ENCODE data around the gene TNKS1BP1. TPM values are rescaled to one million over a fixed set of nuclear protein-coding genes. Genes with fewer than 3 reads are reported as not detected.

Gene TNKS1BP1
- total RNA-seq, 1 donor from 2014 or later = 11.7 TPM

DNA sequence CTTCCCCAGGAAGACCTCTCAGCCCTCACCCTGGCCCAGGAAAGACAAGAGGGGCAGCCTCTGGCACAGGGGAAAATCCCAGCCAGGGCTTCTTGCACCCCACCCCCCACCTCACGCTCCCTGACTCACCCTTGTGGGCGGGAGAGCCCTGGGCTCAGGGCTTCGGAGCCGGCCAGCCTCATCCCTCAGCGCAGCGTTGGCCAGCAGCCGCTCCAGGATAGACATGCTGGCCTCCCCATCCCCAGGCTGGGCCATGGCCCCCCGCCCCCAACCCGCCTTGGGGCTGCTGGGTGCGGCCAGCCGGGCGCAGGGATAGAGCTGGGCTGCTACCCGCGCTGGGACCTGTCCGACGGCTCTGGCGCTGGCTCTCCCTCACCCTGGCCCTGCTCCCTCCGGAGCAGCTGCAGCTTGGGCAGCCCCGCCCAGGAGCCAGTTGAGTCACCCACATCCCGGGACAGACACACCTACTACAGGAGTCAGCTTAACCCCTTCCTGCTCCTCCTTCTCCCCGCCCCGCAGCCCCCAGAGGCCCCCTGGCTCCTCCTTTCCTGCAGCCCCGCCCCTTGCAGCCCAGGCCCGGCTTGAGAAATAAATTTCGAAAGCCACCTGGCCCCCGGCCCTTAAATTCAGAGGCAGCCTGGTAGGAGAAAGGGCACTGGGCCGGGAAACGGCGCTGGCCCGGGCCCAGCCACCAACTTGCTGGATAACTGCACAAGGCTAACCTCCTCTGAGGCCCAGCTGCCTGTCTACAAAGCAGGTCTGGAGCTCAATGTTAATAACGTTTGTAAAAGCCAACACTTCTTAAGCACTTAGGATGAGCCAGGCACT is 13.4 kb downstream of the TNKS1BP1 start:
- Histone ChIP-seq H3K9ac (no peak overlapping the region), H3K9me3 (ENCODE audit: low read depth) (no peaks in the 10 kb centered on the region), H3K4me1 (peaks cover 5% of the 10 kb centered on the region), H3K27ac (no peak overlapping the region), H3K4me2 (peak overlapping the region; percentile 79), H2AFZ (replicated peaks) (no peak overlapping the region), H3K36me3 (no peaks in the 10 kb centered on the region), H4K20me1 (ENCODE audit: low read depth) (peaks cover 60% of the 10 kb centered on the region), H3F3A (ENCODE audit: low read depth) (peaks cover 15% of the 10 kb centered on the region), H3K27me3 (no peaks in the 10 kb centered on the region), H3K4me3 (peak overlapping the region; percentile 40), H3K79me2 (ENCODE audit: low read depth) (peaks cover 25% of the 10 kb centered on the region)
- Mint-ChIP-seq H3K27ac (no peak overlapping the region), H3K9me3 (no peaks in the 10 kb centered on the region), H3K27me3 (ENCODE audit: insufficient read depth, low read depth) (peaks cover 7% of the 10 kb centered on the region), H3K36me3 (peaks cover 32% of the 10 kb centered on the region), H3K4me3 (peak overlapping the region; percentile 15), H3K4me1 (peaks cover 34% of the 10 kb centered on the region)
- DNase-seq (ENCODE audit: low spot score) = peak; percentile 91
- TF ChIP-seq EZH2phosphoT487 (IDR thresholded peaks at IDR 0.05) (no peak), EZH2 (IDR thresholded peaks at IDR 0.05) (no peak)
- TF ChIP-seq, protein P1, sequence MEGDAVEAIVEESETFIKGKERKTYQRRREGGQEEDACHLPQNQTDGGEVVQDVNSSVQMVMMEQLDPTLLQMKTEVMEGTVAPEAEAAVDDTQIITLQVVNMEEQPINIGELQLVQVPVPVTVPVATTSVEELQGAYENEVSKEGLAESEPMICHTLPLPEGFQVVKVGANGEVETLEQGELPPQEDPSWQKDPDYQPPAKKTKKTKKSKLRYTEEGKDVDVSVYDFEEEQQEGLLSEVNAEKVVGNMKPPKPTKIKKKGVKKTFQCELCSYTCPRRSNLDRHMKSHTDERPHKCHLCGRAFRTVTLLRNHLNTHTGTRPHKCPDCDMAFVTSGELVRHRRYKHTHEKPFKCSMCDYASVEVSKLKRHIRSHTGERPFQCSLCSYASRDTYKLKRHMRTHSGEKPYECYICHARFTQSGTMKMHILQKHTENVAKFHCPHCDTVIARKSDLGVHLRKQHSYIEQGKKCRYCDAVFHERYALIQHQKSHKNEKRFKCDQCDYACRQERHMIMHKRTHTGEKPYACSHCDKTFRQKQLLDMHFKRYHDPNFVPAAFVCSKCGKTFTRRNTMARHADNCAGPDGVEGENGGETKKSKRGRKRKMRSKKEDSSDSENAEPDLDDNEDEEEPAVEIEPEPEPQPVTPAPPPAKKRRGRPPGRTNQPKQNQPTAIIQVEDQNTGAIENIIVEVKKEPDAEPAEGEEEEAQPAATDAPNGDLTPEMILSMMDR (IDR thresholded peaks at IDR 0.05) = no peak

DNA sequence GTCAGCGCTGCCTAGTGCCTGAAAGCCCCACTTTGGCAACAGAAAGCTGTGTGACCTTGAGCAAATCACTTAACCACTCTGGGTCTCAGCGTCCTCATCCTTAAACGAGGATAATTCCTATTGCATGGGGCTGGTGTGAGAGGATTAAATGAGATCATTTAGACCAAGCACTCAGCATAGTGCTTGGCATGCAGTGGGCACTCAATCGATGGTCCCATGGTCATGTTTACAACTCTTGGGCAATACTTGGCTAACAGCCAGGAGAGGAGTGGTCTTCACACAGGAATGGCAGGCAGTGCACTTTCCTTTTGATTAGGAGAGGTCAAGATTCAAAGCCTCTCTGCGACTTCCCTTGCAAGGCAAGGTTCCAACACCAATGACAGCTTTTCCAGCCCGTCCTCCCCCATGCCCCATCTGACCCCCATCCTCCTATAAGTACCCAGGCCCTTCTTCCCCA is 14.1 kb downstream of the TNKS1BP1 start:
- DNase-seq (ENCODE audit: low spot score) = no peak
- peaks cover 32% of the 10 kb centered on the region for H3K36me3 Mint-ChIP-seq
- H4K20me1 ChIP-seq (ENCODE audit: low read depth) = peaks cover 57% of the 10 kb centered on the region

DNA sequence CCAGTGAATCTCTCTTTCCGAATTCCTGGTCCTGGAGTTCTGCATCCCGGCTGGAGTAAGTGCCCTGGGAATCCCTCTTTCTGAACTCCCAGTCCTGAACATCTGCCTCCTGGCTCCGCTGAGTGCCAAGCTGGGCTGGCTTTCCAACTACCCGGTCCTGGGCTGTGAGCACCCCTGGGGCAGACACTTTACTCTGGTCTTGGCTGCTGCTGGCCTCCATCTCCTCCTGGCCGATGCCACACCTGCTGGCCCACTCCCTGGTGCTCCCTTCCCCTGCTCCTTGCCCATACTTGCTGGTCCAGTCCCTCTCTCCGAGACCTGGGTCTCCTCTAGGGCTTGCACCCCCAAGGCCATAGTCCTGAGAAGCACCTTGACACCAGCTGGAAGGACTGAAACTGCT is 14.7 kb downstream of the TNKS1BP1 start:
- peaks cover 7% of the 10 kb centered on the region for H3K27me3 Mint-ChIP-seq (ENCODE audit: insufficient read depth, low read depth)
- H4K20me1 ChIP-seq (ENCODE audit: low read depth) = peaks cover 58% of the 10 kb centered on the region

More for the DNA sequence above, 14.1 kb downstream of the TNKS1BP1 start:
- H3K9ac ChIP-seq = no peak overlapping the region
- no peaks in the 10 kb centered on the region for H3K27me3 ChIP-seq
- peaks cover 31% of the 10 kb centered on the region for H3K79me2 ChIP-seq (ENCODE audit: low read depth)
- Mint-ChIP-seq H3K27me3 (ENCODE audit: insufficient read depth, low read depth) (peaks cover 7% of the 10 kb centered on the region), H3K4me1 (peaks cover 34% of the 10 kb centered on the region), H3K9me3 (no peaks in the 10 kb centered on the region), H3K4me3 (peak overlapping the region; percentile 15), H3K27ac (peak overlapping the region; percentile 72)
- H3K4me1 ChIP-seq = peaks cover 5% of the 10 kb centered on the region
- H3K4me2 ChIP-seq = peak overlapping the region; percentile 79
- peaks cover 15% of the 10 kb centered on the region for H3F3A ChIP-seq (ENCODE audit: low read depth)
- H3K27ac ChIP-seq = no peak overlapping the region
- no peaks in the 10 kb centered on the region for H3K9me3 ChIP-seq (ENCODE audit: low read depth)
- H3K36me3 ChIP-seq = no peaks in the 10 kb centered on the region
- H3K4me3 ChIP-seq = peak overlapping the region; percentile 40
- H2AFZ ChIP-seq (replicated peaks) = no peak overlapping the region
- TF ChIP-seq EZH2phosphoT487 (IDR thresholded peaks at IDR 0.05) = no peak
- TF ChIP-seq, protein P1 (IDR thresholded peaks at IDR 0.05) = no peak
- no peak for TF ChIP-seq EZH2 (IDR thresholded peaks at IDR 0.05)

More for the DNA sequence above, 14.7 kb downstream of the TNKS1BP1 start:
- Mint-ChIP-seq H3K4me1 (peaks cover 34% of the 10 kb centered on the region), H3K36me3 (peaks cover 32% of the 10 kb centered on the region), H3K4me3 (no peak overlapping the region), H3K9me3 (no peaks in the 10 kb centered on the region), H3K27ac (no peak overlapping the region)
- H2AFZ ChIP-seq (replicated peaks) = no peak overlapping the region
- no peaks in the 10 kb centered on the region for H3K9me3 ChIP-seq (ENCODE audit: low read depth)
- peaks cover 15% of the 10 kb centered on the region for H3F3A ChIP-seq (ENCODE audit: low read depth)
- peaks cover 5% of the 10 kb centered on the region for H3K4me1 ChIP-seq
- no peak overlapping the region for H3K4me2 ChIP-seq
- no peaks in the 10 kb centered on the region for H3K36me3 ChIP-seq
- H3K27ac ChIP-seq = no peak overlapping the region
- H3K27me3 ChIP-seq = no peaks in the 10 kb centered on the region
- TF ChIP-seq EZH2phosphoT487 (IDR thresholded peaks at IDR 0.05) (no peak), EZH2 (IDR thresholded peaks at IDR 0.05) (no peak)
- TF ChIP-seq, protein P1 (IDR thresholded peaks at IDR 0.05) = no peak
- H3K4me3 ChIP-seq = no peak overlapping the region
- H3K9ac ChIP-seq = no peak overlapping the region
- peaks cover 35% of the 10 kb centered on the region for H3K79me2 ChIP-seq (ENCODE audit: low read depth)
- no peak for DNase-seq (ENCODE audit: low spot score)
